Hippocampal formation (tissue), 2 donors: ENCODE data around the gene HPS6.

Experiments used
- DNase-seq, 2 donors: peaks; one replicate each; lab custom pipeline; 2025; lab: John Stamatoyannopoulos, UW

The HPS6 gene

DNA sequence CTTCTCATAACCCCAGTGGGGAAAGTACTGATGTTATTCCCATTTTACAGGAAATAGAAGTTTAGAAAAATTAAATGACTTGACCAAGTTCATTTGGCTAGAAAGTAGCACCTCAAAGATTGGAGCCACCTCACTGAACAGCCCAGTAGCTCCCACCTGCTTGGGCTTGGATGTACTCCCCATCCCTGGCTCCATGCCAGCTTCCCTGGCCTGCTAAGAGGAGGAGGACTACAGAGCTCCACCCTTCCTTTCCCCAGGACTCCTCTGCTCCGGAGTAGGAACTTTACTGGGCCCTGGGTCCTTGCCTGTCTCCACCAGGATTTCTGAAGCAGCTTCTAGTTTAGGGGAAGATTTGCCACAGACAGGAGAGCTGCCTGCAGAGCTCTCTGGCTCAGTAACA is 3.1 kb downstream of the HPS6 start:
- no peak for DNase-seq

DNA sequence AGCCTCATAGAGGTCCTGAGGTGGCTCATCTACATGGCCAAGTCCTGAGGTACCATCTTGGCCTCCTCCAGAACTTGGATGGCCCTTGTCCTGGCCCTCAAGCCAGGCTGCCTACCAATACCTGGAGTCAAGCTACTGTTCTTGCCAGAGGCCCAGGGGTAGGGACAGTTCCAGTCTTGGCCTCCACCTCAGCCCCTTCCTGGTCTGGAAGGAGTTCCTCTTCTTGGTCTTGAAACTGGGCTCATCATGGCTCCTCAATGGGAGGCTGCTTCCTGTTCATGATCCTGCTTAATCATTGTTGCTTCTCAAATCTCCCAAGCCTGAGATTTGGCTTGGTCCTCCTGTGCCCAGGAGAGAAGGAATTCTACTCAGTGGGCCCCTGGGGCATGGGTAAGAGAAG is 3.9 kb downstream of the HPS6 start:
- no peak for DNase-seq

DNA sequence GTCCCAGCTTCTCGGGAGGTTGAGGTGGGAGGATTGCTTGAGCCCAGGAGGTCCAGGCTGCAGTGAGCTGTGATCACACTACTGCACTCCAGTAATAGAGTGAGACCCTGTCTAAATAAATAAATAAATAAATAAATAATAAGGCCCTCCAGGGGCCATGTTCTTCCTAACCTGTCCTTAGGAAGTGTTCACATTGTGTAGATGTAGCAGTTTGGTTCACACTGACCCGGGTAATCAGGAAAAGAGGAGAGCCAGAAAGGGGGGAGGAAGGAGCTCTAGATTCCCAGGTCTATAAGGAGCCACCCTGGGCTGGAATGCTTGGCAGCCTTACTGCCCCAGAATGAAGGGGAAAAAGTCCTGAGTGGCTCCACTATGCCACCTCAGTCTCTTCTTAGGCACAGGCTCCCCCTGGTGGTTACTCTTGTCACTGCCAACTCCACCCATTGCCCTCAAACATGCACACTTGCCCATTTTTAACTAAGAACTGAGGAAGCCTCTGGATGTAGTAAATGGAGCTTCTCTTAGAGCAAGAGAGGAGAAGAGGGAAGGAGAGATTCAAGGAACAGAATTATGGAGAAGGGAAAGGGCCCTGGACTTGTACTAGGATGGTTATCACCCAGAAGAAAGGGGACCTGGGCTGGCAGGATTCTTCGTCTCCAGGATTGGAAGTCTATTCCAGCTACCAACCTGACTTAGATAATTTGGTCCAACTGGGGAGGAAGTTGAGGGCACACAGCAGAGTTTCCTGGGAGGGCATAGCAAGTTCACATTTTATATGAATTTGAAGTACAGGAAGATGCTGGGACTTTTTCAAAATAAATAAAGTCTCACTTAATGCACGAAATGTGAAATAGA is 7.8 kb downstream of the HPS6 start:
- peak; percentile 57 to 69 for DNase-seq

DNA sequence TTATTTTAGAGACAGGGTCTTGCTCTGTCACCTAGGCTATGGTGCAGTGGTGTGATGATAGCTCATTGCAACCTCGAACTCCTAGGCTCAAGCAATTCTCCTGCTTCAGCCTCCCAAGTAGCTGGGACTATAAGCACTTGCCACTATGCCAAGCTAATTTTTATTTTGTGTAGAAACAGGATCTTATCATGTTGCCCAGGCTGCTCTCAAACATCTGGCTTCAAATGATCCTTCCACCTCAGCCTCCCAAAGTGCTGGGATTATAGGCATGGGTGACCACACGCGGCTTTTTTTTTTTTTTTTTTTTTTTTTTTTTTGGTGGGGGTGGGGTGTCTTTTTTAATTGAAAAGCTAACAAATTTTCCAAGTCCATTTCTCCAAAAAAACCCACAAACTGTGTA is 18.4 kb downstream of the HPS6 start:
- no peak for DNase-seq

DNA sequence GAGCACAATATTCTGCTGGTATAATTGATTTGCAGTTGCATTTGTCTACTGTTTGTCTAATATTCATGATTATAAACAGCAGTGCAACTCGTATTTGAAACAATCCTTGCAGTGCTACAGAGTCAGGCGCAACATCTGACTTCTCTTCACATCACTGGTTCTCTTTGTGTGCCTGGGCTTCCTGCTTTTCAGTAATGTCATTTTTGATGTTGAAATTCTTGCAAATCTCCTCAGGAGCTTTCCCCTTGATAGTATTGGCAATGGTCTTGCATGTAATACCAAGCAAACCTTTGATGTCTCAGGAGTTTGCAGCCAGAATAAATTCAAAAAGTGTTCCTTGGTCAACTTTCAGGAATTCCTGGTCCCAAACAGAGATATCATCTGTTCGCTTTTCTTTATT is 20.2 kb downstream of the HPS6 start:
- DNase-seq = no peak

DNA sequence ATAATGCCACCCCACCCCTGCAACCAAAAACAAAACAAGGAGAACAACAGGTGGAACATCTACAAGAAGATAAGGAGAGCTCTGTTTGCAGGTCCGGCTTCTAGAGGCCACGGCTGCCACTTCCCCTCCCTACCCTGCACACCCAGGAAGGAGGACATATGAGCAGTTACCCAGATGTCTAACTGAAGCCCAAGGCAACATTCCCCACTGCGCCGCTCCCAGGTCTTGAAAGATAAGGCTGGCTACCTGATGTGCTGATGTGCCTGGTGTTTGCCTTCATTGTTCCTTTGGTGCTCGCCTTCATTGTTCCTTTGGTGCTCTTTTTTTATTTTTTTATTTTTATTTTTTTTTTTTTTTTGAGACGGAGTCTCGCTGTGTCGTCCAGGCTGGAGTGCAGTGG is 21.0 kb downstream of the HPS6 start:
- no peak for DNase-seq

DNA sequence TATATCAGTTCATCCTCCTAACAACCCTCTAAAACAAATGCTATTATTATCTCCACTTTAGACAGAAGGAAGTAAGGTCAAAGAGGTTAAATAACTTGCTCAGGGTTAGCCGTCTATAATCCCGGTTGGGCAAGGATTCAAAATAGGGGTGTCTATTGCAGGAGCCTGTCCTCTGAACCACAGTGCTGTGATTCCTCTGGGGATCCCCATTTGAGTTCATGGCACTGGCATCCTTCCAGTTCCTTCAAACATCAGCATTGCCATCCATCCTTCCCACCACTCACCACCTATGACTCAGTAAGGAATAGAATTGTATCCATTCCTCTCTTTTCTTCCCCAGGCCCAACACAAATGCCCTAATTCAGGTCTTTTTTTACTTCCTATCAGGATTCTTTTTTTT is 25.6 kb downstream of the HPS6 start:
- DNase-seq = no peak

DNA sequence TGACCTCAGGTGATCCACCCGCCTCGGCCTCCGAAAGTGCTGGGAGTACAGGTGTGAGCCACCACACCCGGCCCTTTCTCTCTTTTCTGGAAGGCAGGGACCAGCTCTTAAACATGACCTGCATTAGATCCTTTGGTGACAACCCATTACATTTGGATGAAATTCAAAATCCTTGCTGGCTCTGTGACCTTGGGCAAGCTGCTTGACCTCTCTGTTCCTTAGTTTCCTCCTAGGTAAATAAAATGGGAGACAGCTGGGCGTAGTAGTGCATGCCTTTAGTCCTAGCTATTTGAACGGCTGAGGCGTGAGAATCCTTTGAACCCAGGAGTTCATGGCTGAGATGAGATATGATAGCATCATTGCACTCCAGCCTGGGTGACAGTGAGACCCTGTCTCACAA is 31.3 kb downstream of the HPS6 start:
- no peak for DNase-seq

DNA sequence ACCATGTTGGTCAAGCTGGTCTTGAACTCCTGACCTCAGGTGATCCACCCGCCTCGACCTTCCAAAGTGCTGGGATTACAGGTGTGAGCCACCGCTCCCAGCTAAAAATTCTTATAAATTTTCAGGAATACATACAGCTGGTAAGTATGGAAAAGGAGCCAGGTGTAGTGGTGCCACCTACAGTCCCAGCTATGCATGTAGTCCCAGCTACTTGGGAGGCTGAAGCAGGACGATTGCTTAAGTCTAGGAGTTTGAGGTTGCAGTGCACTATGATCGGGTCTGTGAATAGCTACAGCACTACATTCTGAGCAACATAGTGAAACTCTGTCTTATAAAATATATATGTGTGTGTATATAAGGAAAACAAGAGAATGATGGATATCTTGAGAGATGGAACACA is 36.0 kb downstream of the HPS6 start:
- no peak for DNase-seq

DNA sequence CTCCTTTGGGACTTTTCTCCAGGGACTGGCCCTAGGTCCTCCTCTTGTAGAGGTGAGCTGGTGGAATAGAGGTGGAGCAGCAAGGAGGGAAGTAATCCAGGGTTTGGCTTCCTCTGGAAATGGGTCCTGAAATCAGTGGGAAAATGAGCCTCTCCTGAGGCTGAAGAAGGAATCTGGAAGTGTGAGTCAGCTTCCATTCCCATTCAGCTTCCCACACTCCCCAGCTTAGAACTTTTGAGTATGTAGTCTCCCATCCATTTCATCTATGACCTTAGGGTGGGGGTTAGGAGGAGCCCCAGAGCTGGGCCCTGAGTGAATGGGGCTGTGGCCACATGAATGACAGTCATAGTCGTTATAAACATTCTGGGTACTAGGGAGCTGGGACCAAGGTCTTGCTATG is 37.3 kb downstream of the HPS6 start:
- DNase-seq = no peak

DNA sequence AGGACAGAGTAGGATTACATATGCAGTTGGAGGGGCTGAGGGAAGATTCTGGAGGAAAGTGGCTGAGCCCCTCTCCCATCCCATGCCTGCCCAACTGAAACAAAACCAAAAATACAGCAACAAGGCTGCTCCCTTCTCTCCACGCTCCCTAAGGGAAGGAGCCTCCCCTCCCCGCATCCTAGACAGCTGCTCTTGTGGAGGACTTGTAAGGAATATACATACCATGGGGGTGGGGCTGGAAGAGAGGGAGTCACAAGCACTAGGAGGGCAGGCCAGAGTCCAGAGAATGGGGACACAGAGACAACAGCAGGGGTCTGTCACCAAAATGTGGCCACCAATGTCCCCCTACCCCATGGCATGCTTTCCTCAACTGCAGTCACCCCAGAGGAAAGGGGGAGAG is 41.8 kb downstream of the HPS6 start:
- no peak for DNase-seq

DNA sequence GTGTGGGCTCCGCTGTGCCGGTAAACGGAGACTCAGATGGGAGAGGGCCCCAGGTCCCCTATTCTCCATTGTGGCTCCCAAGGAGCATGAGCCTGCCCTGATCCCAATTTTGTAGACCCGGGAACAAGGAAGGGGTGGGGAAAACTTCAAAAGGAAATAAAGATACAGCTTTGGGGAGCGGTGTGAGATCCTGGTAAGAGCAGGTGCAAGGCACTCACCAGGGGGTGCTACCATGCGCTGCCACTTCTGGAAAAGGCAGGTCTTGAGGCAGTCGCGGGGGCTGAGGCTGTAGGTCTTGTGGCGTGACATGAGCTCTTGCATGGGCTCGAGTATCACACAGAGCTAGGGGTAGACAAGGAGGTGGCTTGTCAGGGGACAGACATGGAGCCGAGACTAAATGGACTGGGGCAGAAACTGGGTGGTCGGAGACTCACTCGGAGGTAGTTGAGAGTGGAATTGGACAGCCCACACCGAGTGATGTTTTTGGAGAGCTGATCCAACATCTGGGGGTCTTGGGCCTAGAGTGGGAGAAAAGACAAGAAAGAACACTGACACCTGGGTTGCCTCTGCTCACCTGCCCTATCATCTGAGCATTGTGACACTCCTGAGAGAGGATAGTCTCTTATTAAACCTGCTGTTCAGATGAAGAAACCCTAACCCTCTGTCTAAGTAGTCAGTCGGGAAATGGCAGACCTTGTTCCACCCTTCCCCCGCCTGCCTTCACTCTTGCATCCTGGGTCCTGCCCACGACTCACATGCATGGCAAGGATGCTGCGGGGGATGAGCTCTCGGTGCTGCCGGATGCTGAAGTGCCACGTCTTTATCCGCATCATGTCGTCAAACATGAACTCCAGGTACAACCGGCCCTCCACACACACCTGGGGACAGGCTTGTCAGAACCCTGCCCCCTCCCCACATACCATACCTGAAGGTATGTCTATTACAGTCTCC is 44.3 kb downstream of the HPS6 start:
- no peak for DNase-seq

DNA sequence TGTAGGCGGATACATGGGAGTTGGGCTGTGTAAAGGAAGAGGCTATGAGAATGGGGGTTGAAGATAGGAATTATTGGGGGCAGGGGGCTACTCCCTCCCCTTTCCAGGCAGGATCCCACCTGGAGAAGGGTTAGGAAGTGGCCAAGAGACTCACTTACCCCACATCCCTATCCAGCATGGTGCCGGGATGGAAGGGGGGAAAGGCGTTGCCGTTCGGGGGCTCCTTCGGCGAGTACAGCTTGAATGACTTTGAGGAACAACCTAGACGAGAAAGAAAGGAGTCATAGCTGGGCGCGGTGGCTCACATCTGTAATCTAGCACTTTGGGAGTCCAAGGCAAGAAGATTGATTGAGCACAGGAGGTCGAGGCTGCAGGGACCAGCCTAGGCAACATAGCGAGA is 46.1 kb downstream of the HPS6 start:
- no peak for DNase-seq

DNA sequence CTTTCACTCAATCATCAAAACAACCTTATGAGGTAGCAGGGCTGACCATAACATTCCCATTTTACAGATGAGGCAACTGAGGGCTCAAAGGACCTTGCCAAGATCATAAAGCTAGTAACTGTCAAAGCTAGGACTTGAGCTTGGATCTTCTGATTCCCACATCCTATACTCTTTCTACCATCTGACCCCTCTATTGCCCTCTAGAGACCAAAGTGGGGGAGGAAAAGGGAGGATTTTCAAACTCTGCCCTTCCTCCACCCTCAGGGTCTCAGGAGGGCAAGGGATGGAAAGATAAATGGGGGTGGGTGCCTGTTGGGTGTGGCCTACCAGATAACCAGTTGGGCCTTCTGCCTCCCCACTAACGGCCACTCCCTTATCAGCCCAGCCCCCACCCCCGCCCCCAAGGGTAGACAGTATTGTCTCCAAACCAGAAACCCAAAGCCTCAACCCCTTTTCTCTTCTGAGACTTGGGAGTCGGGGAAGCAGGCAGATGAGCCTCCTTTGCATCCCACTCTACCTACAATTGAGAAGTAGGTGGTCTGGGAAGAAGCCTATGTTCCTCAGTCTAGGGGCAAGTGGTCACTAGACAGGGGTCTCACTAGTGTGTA is 47.2 kb downstream of the HPS6 start:
- DNase-seq = no peak

DNA sequence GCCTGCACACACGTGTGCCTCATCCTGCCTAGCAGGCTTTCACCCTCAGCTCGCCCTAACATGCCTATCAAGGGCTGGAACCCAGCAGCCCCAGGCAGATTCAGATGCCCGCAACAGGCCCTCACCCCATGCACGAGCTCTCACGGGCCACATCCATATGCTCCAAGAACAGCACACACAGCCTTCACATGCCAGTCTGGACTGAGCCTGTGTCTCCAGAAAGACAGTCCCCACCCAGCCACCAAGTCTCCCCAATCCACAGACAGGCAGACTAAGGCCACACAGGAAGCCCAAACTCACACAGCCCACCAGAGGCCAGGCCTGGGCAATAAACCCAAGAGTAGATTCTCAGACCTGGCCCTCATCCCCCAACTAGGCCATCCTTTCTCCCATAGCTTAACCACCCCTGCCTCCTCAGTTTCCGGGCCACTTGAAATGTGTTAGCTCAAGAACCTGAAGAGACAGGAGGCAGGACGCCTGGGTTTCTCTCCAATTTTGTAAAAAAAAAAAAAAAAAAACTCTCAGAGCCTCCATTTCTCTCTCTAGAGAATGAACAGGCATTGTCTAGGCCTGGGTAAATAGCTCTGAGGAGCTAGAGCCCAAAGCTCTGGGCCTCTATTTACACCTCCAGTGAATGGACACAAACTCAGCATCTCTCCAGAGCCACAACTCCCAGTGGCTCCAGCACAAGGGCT is 48.3 kb downstream of the HPS6 start:
- no peak for DNase-seq

DNA sequence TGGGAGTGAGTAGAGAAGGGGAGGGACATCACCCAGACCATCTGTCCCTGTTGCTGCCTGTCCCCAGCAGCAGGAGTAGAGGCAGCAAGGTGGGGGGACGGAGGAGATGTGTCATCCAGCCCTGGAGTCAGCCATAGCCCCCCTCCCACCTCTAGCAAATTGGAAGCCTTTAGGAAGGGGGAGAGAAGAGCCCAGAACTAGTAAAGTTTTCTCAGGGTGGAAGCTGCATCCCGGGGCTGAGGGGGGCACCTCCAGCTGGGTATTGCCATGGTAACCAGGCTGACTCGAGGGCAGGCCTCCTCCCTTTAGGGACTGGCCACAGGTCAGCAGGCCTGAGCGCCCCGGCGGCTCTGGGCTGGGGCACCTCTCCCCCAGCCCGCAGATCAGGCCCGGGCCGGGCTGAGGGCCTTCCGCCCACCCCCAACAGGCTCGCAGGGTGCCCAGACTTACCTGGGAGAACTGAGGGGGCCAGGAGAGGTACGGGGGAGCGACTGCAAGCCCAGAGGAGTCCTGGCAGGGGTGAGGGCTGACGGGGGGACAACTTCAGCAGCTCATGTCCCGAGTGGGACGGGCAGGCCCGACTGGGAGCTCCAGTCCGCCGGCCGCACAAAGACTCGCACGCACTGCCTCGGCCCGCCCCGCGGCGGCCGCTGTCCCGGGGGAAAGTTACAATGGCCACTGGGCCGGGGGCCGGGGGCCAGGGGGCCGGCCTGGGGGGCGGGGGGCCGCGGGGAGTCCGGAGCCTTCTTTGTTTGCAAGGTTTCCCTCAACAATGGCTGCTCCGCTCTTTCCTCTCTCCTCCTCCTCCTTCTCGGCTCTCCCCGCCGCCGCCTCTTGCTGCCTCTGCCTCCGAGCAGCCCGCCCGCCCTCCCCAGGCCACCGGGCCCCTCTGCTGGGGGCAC is 49.1 kb downstream of the HPS6 start:
- no peak for DNase-seq

DNA sequence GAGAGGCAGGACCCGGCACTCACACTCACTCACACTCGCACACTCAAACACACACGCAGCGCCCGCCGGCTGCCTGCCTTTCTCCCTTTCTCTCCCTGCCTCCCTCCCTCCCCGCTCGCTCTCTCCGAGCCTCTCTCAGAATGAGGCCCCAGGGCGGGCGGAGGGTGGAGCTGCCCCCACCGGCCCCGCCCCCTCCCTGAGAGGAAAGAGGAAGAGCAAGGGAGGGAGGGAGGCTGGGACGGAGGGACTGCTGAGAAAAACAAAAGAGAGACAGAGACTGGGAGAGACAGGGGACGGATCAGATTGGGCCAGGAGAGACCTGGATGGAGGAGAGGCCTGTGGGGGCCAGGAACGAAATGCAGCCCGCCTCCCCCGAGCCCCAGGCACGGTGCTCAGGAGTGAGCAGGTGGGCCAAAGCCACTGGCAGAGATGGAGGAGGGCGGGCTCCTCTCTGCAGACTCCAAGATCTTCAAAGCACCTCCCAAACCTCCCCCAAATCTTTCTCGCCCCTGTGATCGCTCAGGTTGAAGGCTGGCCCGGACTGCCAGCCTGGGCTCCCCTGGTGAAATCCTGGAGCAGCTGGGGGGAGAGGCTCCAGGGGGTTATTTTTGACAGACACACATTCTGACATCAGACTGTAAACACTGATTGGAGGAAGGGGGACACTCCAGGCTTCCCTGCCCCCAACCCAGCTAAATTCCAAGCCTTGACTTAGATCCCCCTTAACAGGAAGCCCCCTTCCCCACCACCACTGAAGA is 49.9 kb downstream of the HPS6 start:
- DNase-seq = peak; percentile 88 to 90

DNA sequence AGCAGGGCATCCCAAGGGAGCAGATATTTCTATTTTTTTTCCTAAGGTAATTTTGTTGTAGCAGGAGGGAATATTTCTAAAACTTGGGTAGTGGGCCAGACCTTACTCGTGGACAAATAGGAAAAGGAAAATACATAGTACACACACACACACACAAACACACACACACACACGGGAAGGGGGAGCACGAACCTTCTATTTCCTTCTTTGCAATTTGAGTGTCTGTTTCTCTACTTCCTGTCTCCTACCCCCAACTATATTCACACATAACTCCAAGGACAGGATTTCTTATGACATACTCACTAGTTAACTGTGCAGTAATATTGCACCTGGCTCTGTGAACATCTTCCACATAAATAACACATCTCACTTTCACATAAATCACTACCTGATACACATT is 50.6 kb downstream of the HPS6 start:
- DNase-seq = no peak

DNA sequence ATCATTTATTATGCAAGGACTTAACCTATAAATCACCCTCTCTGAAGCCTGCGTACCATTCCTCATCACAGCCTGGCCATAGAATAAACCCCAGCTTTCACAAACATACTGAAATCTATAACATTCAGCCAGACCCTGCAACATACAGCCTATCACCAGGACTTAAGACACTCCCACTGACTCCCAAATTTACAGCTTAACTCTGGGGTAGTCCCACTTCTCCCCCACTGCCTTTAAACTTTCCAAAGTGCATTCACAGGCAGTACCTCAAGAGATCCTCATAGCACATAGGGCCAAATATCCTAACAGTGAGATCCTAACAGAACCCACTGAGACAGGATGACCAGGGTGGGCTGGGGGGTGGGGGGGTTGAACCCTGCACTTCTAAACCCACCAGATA is 51.5 kb downstream of the HPS6 start:
- DNase-seq = no peak
